ENCODE results near the gene RPP30.

GRCh38 chr10:90872648-90873020 is 860 bp downstream of the RPP30 start:
- TF ChIP-seq CTCF (IDR thresholded peaks at IDR 0.05; ENCODE audit: insufficient read depth, low read length, poor library complexity, severe bottlenecking) (no peak), EZH2phosphoT487 (conservative IDR thresholded peaks at IDR 0.05; ENCODE audit: low read length) (no peak)

All from SU-DHL-6 (cell line).